Tracheal epithelial cell (primary cell): Measurements from ENCODE around the gene EXOSC2. TPM values are rescaled to one million over a fixed set of nuclear protein-coding genes. Genes with fewer than 3 reads are reported as not detected.

Source experiments
- total RNA-seq: library from RNA; depleted of rRNA; stranded (reverse); fragments of >200 nt; gene quantifications from 2 replicates; pipeline ENCODE4 v1.2.1, GENCODE V29; 2014

Gene EXOSC2, protein sequence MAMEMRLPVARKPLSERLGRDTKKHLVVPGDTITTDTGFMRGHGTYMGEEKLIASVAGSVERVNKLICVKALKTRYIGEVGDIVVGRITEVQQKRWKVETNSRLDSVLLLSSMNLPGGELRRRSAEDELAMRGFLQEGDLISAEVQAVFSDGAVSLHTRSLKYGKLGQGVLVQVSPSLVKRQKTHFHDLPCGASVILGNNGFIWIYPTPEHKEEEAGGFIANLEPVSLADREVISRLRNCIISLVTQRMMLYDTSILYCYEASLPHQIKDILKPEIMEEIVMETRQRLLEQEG
- 29.4 and 35.2 TPM in 2 replicates for total RNA-seq

DNA sequence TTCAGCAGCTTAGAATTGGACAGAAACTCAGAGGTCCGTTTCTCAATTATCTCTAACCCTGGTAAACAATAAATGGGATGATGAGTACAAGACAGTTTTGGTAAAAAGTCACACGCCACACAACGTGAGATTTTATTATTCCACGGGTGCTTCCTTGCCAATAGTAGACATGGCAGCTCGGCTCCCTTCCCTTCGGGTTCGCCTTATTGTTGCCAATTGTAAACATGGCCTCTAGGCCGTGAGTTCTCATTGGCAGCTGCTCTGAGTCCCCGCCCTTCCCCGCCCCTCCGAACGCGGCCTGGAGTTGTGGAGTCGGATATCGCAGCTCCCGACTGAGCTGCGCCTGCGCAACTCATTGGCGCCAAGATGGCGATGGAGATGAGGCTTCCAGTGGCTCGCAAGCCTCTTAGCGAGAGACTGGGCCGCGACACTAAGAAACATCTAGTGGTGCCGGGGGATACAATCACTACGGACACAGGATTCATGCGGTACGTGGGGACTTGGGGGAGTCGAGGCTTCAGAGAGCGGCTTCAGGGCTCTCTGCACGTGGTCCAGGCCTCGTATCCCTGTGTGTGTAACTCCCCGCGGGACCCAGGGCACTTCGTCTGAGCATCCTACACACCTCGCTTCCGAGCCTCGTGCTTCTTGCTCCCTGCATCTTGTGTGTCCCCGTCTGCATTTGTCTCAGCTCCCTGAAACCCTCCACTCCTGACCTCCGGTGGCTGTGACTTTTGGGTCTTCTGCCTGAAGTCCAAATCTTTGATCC is at the start of gene EXOSC2:
Gene EXOSC2, plus strand, starts transcription at position 355 of the 766 bp plus-strand sequence. Its CDS starts 12 bp downstream, at position 367.

DNA sequence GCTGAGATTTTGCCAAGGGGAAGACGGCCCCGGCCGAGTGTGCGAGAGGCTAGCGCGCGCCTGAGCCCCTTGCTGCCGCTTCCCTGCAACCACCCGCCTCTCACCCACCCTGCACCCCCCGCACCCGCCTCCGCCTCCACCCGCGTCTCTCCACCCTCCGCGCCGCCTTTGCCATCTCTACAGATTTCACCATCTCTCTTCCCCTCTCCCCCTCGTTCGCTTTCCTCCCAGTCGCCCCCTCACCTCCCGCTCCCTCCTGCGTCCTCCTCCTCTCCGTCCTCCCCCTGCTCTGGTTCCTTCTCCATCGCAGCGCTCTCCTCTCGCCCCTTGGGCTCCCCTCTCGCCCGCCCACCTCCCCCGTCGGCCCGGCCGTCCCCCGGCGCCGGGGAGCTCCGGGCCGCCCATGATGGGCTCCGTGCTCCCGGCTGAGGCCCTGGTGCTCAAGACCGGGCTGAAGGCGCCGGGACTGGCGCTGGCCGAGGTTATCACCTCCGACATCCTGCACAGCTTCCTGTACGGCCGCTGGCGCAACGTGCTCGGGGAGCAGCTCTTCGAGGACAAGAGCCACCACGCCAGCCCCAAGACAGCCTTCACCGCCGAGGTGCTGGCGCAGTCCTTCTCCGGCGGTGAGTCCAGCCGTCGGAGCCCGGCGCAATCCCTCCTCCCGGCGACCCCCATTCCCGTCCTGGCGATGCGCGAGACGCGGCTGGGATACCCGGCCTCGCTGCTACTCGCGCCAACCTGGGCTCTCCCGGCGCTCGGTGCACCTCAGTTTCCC is 29.1 kb upstream of the EXOSC2 start, which contains the start of gene PRDM12:
Gene PRDM12, plus strand, starts transcription at position 344 of the 778 bp plus-strand sequence. Its CDS starts 60 bp downstream, at position 404.

Other genes with a start within 250 kb of the EXOSC2 start
- 392 and 393 TPM in 2 replicates for gene ASS1, start 248.8 kb upstream of the EXOSC2 start, total RNA-seq
- gene FUBP3, start 114.2 kb upstream of the EXOSC2 start, total RNA-seq: 29.0 and 30.6 TPM in 2 replicates
- 0.21 TPM in 1 of 2 replicates, not detected in the other for gene PRDM12, start 29.2 kb upstream of the EXOSC2 start, total RNA-seq
- 20.7 and 24.8 TPM in 2 replicates for gene ABL1, start 141.5 kb downstream of the EXOSC2 start, total RNA-seq
- not detected in 2 replicates for gene QRFP, start 203.0 kb downstream of the EXOSC2 start, total RNA-seq
- gene FIBCD1, start 245.5 kb downstream of the EXOSC2 start, total RNA-seq: 1.3 TPM in 1 of 2 replicates, not detected in the other